ENCODE data around the gene TEK.

DNA sequence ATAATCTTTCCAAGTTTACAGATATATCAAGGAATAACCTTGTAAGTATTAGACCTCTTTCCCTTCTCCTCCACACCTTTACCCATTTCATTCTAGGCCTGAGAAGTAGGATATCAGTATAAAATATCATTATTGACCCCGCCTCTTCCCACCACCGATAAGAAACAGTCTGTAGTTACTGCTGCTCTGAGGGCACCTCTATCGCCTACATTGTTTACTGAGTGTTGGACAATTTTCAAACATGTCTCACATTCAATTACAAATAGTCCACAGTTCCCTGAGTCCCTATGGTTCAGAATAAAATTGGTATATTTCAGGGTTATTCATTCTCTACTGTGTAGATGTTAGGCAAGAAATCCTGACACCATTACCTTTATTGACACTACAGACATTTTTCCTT lies 73.4 kb downstream of the TEK start:
- no peak for TF ChIP-seq SIN3A (IDR thresholded peaks at IDR 0.05; ENCODE audit: borderline replicate concordance, insufficient read depth, low read length)
- TF ChIP-seq POLR2AphosphoS5 (IDR thresholded peaks at IDR 0.05; ENCODE audit: low read depth, low read length), result no peak
- TF ChIP-seq REST (IDR thresholded peaks at IDR 0.05; ENCODE audit: insufficient read depth in 1 of 2, low read depth in 2 of 2, low read length in 2 of 2), result no peak
- no peak for TF ChIP-seq TAF1 (IDR thresholded peaks at IDR 0.05; ENCODE audit: borderline replicate concordance, insufficient read depth, low read length)
